ENCODE data around the gene ARID3A. TPM values are rescaled to one million over a fixed set of nuclear protein-coding genes. Genes with fewer than 3 reads are reported as not detected.

ARID3A gene
- total and polyA plus RNA-seq, 2 donors (not counting 3 experiments of a cell fraction or from before 2014, with no cell fraction given) = 5.4 to 13.2 TPM

DNA sequence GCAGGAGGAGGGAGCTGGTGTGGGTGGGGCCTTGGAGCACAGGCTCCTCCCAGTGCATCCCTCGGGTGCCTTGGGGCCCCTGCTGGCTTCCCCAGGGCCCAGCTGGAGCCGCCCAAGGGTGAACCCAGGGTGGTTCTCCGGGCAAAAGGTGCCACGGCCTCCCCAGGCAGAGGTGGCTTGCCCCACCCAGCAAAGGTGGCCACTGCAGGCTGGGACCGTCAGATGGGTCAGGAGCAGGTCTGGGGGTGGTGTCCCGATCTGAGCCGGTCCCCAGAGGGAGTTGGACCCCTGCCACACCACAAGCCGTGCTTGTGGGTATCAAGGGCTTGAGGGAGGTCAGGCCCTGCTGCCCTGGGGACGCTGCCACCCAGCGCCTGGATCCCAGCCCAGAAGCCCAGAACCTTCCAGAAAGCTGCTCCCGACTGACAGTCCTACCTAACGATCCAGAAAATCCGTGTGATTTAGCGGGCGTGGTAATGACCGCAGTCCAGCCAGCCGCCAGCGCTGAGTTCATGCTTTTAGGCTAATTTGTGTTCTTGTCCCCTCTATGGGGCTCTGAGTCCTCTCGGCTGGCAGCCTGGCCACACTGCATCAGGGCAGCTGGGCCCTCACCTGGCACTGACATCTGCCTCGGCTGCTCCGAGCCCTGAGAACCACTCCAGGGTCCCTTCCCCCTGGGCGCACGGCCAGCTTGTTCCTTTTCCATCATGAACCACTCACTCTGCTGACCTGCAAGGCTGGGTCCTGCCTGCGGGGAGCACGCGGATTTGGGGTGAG, 69.4 kb downstream of the ARID3A start:
- ChIA-PET POLR2A (interaction anchor here (0.5 kb wide), 1 partner anchor 865 kb away, joined by 7 read pairs; no protein-coding TSS in a partner anchor), CTCF (no interaction called here)
- no peak overlapping the region for H3K4me3 ChIP-seq (replicated peaks in 1 of 3; ENCODE audit: insufficient read depth in 1 of 3, low read depth in 1 of 3, low read length in 3 of 3)
- dilution Hi-C loops (cut with MboI; ENCODE audit: extremely low pct_ligation_motif_present, low sequenced_read_pairs) (no loop called here), intact Hi-C loops (cut with micrococcal nuclease) (loop anchor here (5.0 kb wide), 1 partner anchor 247 kb away; the partner anchor contains the start of gene ATP5F1D)
- H3K4me2 ChIP-seq (ENCODE audit: insufficient read depth, low read length) = no peak overlapping the region
- no peaks in the 10 kb centered on the region for H3K4me1 ChIP-seq (ENCODE audit: control insufficient read depth, extremely low read depth, insufficient read depth, low read length)
- peaks cover 17 to 21% of the 10 kb centered on the region in 2 experiments for H3K27me3 ChIP-seq (ENCODE audit: control insufficient read depth in 2 of 2, insufficient read depth in 2 of 2, low read length in 2 of 2)
- H4K20me1 ChIP-seq (replicated peaks; ENCODE audit: control insufficient read depth, extremely low read depth, insufficient read depth, low read length) = no peaks in the 10 kb centered on the region
- no peaks in the 10 kb centered on the region for H3K9me3 ChIP-seq (replicated peaks; ENCODE audit: control insufficient read depth, insufficient read depth, low read length)
- H3K27ac ChIP-seq (ENCODE audit: insufficient read depth, low read depth, low read length) = no peak overlapping the region
- DNase-seq (ENCODE audit: low read depth, low spot score) = no peak
- peaks cover 0 to 5% of the 10 kb centered on the region in 2 experiments for H3K36me3 ChIP-seq (ENCODE audit: control insufficient read depth in 2 of 2, extremely low read depth in 1 of 2, insufficient read depth in 2 of 2, low read length in 2 of 2)
- FAIRE-seq = no peak
- no peak overlapping the region for H2AFZ ChIP-seq (ENCODE audit: low read depth, low read length)
- H3K79me2 ChIP-seq (ENCODE audit: control insufficient read depth, insufficient read depth, low read length) = no peaks in the 10 kb centered on the region
- no TSS peak for BruUV-seq (replicated peaks)
- H3K9me1 ChIP-seq (replicated peaks; ENCODE audit: control insufficient read depth, extremely low read depth, insufficient read depth, low read length) = no peaks in the 10 kb centered on the region
- no peak for TF ChIP-seq MYC (IDR thresholded peaks at IDR 0.05; ENCODE audit: low read depth, low read length)
- TF ChIP-seq POLR2A (IDR thresholded peaks at IDR 0.05; ENCODE audit: low read depth, low read length) = no peak
- no peak for TF ChIP-seq POLR2AphosphoS5 (IDR thresholded peaks at IDR 0.05; ENCODE audit: insufficient read depth, low read depth, low read length)
- TF ChIP-seq JUN (IDR thresholded peaks at IDR 0.05; ENCODE audit: borderline replicate concordance, insufficient read depth, insufficient read length, low read depth) = no peak
- no peak for TF ChIP-seq EZH2 (IDR thresholded peaks at IDR 0.05; ENCODE audit: borderline replicate concordance, low read depth, low read length, severe bottlenecking)
- TF ChIP-seq, protein P1, sequence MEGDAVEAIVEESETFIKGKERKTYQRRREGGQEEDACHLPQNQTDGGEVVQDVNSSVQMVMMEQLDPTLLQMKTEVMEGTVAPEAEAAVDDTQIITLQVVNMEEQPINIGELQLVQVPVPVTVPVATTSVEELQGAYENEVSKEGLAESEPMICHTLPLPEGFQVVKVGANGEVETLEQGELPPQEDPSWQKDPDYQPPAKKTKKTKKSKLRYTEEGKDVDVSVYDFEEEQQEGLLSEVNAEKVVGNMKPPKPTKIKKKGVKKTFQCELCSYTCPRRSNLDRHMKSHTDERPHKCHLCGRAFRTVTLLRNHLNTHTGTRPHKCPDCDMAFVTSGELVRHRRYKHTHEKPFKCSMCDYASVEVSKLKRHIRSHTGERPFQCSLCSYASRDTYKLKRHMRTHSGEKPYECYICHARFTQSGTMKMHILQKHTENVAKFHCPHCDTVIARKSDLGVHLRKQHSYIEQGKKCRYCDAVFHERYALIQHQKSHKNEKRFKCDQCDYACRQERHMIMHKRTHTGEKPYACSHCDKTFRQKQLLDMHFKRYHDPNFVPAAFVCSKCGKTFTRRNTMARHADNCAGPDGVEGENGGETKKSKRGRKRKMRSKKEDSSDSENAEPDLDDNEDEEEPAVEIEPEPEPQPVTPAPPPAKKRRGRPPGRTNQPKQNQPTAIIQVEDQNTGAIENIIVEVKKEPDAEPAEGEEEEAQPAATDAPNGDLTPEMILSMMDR (IDR thresholded peaks at IDR 0.05; ENCODE audit: extremely low read depth in 1 of 2, insufficient read depth in 1 of 2, low read depth in 1 of 2, low read length in 2 of 2) = no peak
- TF ChIP-seq MAX (IDR thresholded peaks at IDR 0.05; ENCODE audit: insufficient read depth, insufficient read length) = no peak
- TF ChIP-seq FOS (IDR thresholded peaks at IDR 0.05; ENCODE audit: borderline replicate concordance, insufficient read depth, low read length) = no peak
- no peak for TF ChIP-seq GATA2 (IDR thresholded peaks at IDR 0.05; ENCODE audit: insufficient read depth, insufficient read length, low read depth, low read length)
- H3K9ac ChIP-seq (replicated peaks; ENCODE audit: extremely low read depth, insufficient read depth, low read length) = no peak overlapping the region
